Measurements from ENCODE around the gene PPARG.

Gene PPARG

DNA sequence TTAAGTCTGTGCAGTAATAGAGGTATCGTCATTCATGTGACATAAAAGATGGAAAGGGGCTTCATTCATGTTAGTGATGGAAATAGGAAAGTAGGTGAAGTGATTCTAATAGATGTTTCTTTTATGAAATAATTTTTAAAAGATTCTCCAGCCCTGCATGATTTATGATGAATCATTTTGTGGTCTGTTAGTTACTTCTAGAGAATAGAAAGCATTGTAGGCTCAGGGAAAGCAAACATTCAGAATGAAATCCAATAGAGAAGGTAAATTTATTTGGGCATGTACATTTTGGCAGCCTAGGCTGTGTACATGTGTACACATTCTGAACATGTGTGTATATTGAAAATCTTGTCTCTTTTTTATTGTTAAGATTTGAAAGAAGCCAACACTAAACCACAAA is 23.1 kb downstream of the PPARG start:
- no peak for DNase-seq (ENCODE audit: low read depth in 3 of 3)

- no peak for DNase-seq (ENCODE audit: low read depth in 3 of 3)
Observed at GRCh38 chr3:12313519-12313918, 24.6 kb downstream of the PPARG start.

GRCh38 chr3:12316253-12316652 is 27.4 kb downstream of the PPARG start:
- no peak for DNase-seq (ENCODE audit: low read depth in 3 of 3)

DNA sequence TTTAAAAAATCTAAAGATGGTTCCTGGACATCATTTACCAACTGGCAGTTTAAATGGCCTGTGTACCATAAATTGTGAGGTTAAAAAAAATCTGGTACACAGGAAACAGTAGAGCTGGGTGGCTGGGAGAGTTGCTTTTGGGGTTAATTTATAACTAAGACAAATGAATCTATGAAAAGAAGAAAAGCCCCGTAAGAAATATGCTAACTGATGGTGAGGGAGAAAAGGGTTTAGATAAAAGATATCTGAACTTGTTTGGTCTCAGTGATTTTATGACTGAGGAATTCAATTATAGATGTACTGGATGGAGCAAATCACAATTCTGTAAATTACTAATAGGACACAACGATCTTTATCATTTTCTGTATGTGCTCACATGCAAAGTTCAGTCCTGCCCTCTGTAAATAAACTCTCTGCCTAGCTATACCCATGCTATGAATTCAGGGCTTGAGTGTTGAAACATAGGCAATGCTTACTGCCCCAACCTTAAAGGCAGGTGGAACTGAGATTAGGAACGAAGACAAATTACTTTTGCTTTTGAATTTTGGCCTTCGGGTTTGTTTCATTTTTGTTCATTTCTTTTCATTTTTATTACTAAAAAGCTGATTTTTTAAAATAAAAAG is 28.0 kb downstream of the PPARG start:
- DNase-seq (ENCODE audit: low read depth in 3 of 3), result no peak

DNA sequence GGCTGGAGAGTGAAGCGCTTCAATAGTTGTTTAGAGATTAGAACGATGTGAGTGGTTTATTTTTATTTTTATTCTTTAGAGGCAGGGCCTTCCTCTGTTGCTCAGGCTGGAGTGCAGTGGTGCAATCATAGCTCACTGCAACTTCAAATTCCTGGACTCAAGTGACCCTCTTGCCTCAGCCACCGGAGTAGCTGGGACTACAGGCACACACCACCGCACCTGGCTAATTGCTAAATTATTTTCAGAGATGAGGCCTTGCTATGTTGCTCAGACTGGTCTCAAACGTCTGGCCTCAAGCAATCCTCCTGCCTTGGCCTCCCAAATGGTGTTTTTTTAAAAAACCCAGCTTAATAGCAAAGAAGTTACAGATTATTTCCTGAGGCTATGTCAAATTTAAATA is 29.0 kb downstream of the PPARG start:
- no peak for DNase-seq (ENCODE audit: low read depth in 3 of 3)

- no peak for DNase-seq (ENCODE audit: low read depth in 3 of 3)
Observed at GRCh38 chr3:12318758-12319621, 30.1 kb downstream of the PPARG start.

DNA sequence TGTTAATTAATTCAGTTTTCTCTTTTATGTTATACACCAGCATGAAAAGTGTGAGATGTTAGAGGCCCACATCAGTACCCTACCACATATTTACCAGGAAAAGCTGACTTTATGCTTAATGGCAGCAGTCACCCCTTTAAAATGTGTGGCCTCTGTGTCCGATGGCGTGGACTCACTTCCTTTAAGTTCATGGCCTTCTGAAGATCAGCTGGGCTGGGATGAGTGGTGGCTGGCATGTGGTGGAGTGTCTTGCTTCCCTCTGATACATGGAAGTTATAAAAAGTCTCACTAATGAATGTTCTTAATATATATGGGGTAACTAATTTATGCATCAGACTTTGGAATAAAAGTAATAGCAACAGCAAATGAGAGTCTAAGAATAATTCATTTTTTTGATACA is 32.1 kb downstream of the PPARG start:
- no peak for DNase-seq (ENCODE audit: low read depth in 3 of 3)

- DNase-seq (ENCODE audit: low read depth in 3 of 3), result no peak
Observed at GRCh38 chr3:12323237-12323636, 34.4 kb downstream of the PPARG start.

DNA sequence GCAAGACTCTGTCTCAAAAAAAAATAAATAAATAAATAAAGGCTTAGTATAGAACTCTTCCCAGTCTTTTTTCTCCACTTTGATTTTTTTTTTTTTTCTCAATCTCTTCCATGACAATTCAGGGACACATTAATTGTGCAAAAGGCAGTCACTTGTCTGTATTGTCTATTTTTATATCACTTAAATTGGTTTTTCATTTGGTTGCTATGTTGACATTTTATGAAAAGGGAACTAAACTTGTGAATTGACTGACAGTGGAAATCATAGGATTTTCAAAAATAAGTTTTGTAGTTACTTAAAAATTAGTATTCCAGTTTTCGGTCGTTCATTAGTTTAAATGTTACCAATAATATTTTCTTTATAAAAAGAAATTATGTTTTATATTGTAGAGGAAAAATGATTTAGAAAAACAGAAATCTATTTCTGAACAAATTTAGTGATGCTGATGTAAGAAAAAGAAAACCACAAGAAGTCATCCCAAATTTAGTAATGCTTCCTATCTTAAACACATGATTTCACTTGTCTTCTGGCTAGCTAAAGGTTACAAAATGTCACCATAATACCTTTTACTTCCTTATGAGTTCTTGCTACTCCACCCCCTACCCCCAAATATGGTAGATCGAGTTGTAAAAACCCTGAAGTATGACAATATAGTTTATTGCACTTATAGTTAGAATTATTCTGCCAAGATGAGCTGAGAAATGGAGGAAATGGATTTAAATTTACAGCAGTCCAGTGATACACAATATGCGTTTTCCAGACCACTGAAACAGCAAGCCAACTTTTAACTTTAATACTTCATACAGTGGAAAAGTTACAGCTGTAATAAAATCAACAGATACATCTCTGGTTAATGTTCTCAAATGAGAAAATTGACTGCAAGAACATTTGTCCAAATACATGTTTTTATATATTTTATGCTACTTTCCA is 37.0 kb downstream of the PPARG start:
- DNase-seq (ENCODE audit: low read depth in 3 of 3), result no peak

DNA sequence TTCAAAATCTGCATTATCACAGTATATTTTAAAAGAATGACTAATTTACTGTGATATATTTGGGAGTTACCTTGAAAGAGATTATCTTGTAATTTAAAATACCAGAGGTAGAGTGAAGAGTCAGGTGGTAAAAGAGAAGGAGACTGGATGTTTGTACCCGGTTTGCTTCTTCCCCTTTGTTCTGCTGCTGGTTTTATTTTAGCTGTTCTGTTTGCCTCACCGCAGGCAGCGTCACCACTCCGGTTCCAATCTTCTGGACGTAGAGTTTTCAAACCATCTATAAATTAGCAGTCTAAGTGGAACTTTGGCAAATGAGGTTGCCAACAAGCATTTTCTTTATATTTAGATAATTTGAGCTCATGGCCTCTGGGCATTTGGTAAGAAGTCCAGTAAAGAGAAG is 38.2 kb downstream of the PPARG start:
- no peak for DNase-seq (ENCODE audit: low read depth in 3 of 3)

DNA sequence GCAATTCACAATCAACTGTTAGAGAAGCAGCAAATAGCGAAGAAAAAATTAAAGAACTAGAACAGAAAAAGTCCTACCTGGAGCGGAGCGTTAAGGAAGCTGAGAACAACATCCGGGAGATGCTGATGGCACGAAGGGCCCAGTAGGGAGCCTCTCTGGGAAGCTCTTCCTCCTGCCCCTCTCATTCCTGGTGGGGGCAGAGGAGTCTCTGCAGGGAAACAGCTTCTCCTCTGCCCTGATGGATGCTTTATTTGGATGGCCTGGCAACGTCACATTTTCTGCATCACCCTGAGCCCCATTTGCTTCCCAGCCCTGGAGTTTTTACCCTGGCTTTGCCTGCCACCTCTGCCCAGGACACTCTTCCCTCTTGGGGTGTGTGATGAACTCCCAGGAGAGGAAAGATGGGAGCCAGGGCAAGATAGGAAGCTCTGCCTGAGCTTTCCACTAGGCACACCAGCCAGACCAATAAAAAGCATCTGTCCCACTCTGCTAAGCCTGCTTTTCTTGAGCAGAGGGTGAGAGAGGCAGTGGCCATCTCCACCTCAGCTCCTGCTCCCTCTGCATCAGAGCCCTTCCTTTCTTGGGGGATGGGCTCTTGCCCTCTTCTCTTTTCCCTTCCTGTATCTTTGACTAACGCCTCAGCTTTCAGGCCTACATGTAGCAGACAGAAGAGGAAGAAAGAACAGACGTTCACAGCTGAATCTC is 39.4 kb downstream of the PPARG start:
- DNase-seq (ENCODE audit: low read depth in 3 of 3), result no peak

GRCh38 chr3:12328837-12329462 is 40.1 kb downstream of the PPARG start:
- DNase-seq (ENCODE audit: low read depth in 3 of 3), result no peak

DNA sequence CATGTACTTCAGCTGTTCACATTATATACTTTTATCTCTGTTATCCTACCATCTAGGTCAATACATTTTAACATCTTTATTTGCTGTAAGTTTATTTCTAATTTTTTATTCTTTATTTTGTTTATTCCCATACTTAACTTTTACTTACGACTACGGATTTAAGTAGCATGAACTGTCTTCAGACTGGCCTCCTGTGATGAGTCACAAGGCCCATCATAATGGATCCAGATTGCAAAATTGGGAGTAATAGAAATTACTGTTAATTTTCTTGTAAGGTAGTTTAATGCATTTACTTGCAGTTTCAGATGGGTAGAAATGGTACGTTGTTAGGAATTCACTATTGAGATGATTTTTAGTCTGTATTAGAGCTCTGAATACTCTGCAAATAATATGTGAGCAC is 45.9 kb downstream of the PPARG start:
- no peak for DNase-seq (ENCODE audit: low read depth in 3 of 3)

DNA sequence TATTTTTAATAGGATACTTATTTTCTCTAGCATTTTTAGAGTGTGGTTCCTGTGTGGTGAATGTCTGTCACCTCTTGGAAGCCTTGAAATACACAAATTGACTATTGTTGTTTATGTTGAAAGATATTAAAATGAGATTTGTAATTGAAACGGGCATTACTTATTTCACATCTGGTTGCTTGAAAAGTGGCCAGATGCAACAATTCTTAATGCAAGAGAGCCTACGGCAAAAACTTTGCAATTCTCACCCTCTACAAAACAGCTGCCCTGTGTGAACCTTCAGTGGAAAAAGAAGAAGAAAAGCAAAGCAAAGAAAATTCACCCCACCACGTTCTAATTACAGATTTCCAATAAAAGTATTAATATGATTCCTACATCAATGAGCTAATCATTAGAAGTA is 46.6 kb downstream of the PPARG start:
- no peak for DNase-seq (ENCODE audit: low read depth in 3 of 3)

DNA sequence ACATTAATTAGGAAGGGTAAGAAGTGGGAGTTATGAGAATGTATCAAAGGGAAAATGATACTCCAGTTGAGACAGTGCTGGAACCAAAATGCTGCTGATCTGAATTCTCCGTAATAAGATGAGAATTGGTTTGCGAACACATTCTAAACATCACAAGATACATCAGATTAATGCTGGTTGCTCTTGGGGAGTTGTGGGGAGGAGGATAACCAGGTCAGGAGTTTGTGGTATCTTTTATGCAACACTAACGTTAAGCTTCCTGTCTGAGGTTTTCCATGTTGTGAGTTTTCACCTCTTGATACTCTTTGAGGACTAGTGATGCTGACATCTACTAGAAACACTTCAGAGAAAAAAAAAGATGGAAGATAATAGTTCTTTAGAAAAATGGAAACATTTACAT is 47.2 kb downstream of the PPARG start:
- DNase-seq (ENCODE audit: low read depth in 3 of 3), result no peak

- DNase-seq (ENCODE audit: low read depth in 3 of 3), result no peak
Observed at GRCh38 chr3:12338595-12339546, 50.0 kb downstream of the PPARG start.

DNA sequence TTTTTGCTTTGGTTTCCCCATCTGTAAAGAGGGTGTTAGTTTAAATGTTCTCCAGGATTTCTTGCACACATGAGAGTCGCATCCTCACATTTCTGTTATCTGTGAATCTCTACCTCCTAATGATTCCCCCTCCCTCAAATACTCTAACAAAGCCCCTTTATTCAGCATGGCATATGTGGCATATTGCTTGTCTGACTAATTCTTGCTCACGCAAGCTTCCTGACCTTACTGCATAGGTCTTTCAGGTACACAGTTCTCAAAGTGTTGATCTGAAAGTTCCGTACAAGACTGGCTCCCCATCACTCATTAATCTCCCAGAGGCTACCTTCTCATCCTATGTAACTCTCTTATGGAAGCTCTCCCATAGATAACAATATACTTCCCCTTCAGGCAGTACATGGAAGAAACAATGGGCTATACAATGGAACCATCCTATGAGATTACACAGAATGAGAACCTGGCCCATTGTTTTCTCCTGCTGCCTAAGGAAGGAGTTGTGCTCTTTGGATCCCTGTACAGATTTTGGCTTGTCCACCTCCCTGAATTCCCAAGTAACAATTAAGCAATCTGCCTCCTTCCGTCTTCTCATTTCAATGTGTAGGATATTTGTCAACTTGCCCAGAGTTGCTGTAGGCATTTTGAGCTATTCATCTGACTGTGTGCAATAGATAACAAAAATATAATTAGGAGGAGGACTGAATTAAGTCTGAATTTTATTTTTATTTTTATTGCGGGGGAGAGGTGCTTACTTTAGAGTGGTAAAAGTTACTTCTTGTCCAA is 51.0 kb downstream of the PPARG start:
- DNase-seq (ENCODE audit: low read depth in 3 of 3), result no peak

DNA sequence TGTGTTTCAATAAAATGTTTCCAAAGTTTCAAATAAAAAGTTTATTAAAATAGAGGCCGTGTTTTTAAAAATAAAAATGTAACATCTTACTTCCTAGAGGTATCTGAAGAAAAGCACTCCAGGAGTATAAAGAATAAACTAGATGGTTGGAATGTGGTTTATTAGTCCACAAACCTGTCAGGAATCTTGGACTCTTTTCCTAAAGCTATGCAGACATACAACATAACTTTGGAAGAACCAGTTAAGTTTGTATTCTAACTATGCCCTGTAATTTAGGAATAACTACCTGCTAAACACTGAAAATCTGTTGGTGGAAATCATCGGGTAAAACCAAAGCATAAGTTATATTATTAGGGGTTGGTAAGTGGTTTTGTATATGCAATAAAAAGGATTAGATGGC is 51.6 kb downstream of the PPARG start:
- DNase-seq (ENCODE audit: low read depth in 3 of 3), result no peak

DNA sequence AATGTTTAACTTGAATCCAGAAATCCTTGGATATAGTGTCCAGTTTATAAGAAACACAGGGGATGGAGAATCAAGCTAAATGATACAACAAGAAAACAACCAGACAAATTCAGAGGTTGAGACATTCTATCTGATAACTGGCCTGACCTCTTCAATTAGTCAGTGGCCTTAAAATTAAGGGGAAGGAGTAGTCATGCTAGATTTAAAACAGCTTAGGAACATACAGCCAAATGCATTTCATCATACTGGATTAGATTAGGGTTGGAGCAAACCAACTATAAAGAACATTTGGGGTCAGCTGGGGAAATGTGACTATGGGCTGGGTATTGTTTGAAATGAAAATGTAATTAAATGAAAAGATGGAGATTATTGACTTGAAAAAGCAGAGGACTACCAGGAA is 53.3 kb downstream of the PPARG start:
- DNase-seq (ENCODE audit: low read depth in 3 of 3), result no peak
